Mesangial cell (primary cell): ENCODE measurements around the gene ATP6V0E2. TPM values are rescaled to one million over a fixed set of nuclear protein-coding genes. Genes with fewer than 3 reads are reported as not detected.

Experiments
- total RNA-seq: library from RNA; depleted of rRNA; stranded (reverse); fragments of >200 nt; gene quantifications from 2 replicates; pipeline ENCODE4 v1.2.3, GENCODE V29; 2015

ATP6V0E2 gene
- 80.7 and 95.5 TPM in 2 replicates for total RNA-seq

DNA sequence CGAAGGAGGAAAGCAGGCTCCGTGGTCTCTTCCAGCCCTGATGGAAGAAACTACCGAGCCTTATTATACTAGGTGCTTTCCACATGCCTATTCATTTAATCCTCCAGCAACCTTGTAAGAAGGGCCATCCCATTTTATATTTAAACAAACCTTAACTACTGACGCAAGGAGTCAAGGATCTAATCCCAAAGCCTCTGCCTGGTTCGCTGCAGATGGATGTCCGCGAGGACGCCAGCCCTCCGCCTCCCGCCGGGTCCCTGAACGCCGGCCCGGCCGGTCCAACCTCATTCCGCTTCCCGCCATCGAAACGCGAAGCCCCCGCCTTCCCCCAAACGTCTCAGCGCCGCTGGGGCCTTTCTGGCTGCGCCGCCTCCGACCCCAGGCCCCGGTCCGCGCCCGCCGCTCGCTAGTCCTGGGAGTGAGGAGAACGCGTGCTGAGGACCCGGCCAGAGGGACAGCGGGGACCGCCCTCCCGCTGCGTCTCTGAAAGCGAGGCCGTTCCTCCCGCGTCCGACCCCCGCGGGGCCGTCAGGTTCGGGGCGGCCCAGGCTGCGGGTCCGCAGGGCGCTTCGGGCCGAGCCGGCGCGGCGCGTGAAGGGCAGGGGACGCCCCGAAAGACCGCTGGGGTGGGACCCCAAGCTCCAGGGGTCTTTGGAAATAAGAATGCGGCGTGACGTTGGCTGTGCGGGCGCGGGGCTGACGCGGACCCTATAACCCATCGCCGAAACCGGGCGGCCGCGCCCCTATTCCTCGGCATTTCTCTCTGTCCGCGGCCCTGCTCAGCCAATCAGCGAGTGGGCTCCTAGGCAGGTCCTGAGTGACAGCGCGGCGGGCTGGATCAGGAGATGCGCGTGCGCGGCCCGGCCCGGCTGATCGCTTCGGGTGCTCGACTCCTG, at the start of gene ATP6V0E2:
Gene ATP6V0E2, plus strand, starts transcription at position 896 of the 896 bp plus-strand sequence. CDS start 97 bp downstream, outside the sequence.

DNA sequence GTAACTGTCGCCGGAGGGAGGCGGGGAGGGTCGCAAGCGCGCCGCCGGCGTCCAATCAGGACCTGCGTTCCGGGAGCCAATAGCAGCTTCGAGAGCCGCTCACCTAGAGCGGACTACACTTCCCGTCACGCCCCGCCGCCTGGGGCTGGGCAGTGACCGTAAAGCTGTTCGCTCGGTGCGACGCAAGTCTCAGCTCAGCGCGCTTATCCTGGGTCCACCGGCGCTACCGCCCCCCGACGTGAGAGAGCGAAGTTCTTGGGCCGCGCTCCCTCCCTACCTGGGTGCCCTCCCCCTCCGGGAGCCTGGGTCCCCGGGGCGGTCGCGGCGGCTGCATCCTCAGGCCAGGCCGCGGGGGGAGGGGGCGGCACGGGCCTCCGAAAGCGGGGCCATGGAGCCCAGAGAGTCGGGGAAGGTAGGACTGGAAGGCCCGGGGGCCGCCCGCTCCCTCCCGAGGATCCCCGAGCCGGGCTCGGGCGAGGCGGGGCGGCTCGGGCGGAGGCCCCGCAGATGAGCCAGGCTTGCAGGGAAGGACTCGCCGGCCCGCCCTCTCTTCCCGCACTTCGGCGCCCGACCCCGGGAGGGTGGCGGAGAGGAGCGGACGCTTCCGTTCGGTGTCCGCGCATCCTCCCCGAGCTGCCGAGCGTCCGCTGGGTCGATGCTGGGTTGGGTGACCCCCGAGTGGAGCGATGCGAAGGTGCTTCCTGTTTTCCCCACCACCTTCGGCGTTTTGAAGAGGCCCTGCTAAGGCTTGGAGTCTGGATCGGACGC, 35.4 kb upstream of the ATP6V0E2 start, which contains the start of gene ZNF862:
Gene ZNF862, plus strand, starts transcription at position 152 of the 768 bp plus-strand sequence. Its CDS starts 237 bp downstream, at position 389.

Other genes with a start within 250 kb of the ATP6V0E2 start
- gene ZNF467, start 100.4 kb upstream of the ATP6V0E2 start, total RNA-seq: 0.49 and 12.8 TPM in 2 replicates
- 3.1 and 9.4 TPM in 2 replicates for gene ZNF862, start 35.6 kb upstream of the ATP6V0E2 start, total RNA-seq